Measurements from ENCODE around the gene ANKUB1.

GRCh38 chr3:149783576-149783975 is 8.8 kb downstream of the ANKUB1 start:
- TF ChIP-seq CTCF (IDR thresholded peaks at IDR 0.05; ENCODE audit: insufficient read depth, low read length, poor library complexity, severe bottlenecking) (no peak), EZH2phosphoT487 (conservative IDR thresholded peaks at IDR 0.05; ENCODE audit: low read length) (no peak)
